Effector memory CD4-positive, alpha-beta T cell (primary cell): ENCODE data around the gene SGIP1.

Source experiments
- DNase-seq, 3 donors: peaks; one replicate each; pipeline ENCODE4 v3.0.0-alpha.2; 2020
- H3K27ac ChIP-seq: 2 replicates; pipeline ENCODE4 v1.7.0; 2013; ENCODE audit warnings: mild to moderate bottlenecking, low read length, moderate library complexity; ENCODE audit not compliant: insufficient read depth, poor library complexity, severe bottlenecking
- H3K27me3 ChIP-seq: replicated peaks from 2 replicates; pipeline ENCODE4 v1.7.0; 2013; ENCODE audit warnings: mild to moderate bottlenecking, low read length; ENCODE audit not compliant: insufficient read depth, control insufficient read depth, poor library complexity, severe bottlenecking
- H3K36me3 ChIP-seq: 2 replicates; pipeline ENCODE4 v1.7.0; 2013; ENCODE audit warnings: mild to moderate bottlenecking, low read length, moderate library complexity; ENCODE audit not compliant: control insufficient read depth, insufficient read depth
- H3K4me1 ChIP-seq: 2 replicates; pipeline ENCODE4 v1.7.0; 2013; ENCODE audit warnings: low read length, mild to moderate bottlenecking; ENCODE audit not compliant: control insufficient read depth, insufficient read depth, poor library complexity, severe bottlenecking
- H3K4me3 ChIP-seq: 2 replicates; pipeline ENCODE4 v1.7.0; 2013; ENCODE audit warnings: low read length, low read depth, mild to moderate bottlenecking; ENCODE audit not compliant: insufficient read depth, poor library complexity, severe bottlenecking
- H3K9me3 ChIP-seq: 2 replicates; pipeline ENCODE4 v1.7.0; 2013; ENCODE audit warnings: mild to moderate bottlenecking, low read length, moderate library complexity; ENCODE audit not compliant: control insufficient read depth

The SGIP1 gene

GRCh38 chr1:66648901-66649595 is 115.1 kb downstream of the SGIP1 start:
- no peak overlapping the region for H3K4me3 ChIP-seq
- no peaks in the 10 kb centered on the region for H3K27me3 ChIP-seq
- no peak overlapping the region for H3K27ac ChIP-seq
- no peaks in the 10 kb centered on the region for H3K36me3 ChIP-seq
- H3K4me1 ChIP-seq: no peaks in the 10 kb centered on the region
- no peak for DNase-seq
- no peaks in the 10 kb centered on the region for H3K9me3 ChIP-seq

GRCh38 chr1:66652556-66652955 is 118.6 kb downstream of the SGIP1 start:
- no peak overlapping the region for H3K4me3 ChIP-seq
- no peaks in the 10 kb centered on the region for H3K9me3 ChIP-seq
- H3K27ac ChIP-seq: no peak overlapping the region
- no peak for DNase-seq
- no peaks in the 10 kb centered on the region for H3K36me3 ChIP-seq
- no peaks in the 10 kb centered on the region for H3K27me3 ChIP-seq
- H3K4me1 ChIP-seq: no peaks in the 10 kb centered on the region

GRCh38 chr1:66654643-66655042 is 120.7 kb downstream of the SGIP1 start:
- Histone ChIP-seq H3K27ac (no peak overlapping the region), H3K4me3 (no peak overlapping the region), H3K4me1 (no peaks in the 10 kb centered on the region), H3K9me3 (no peaks in the 10 kb centered on the region), H3K36me3 (no peaks in the 10 kb centered on the region), H3K27me3 (no peaks in the 10 kb centered on the region)
- no peak for DNase-seq

- H3K36me3 ChIP-seq: no peaks in the 10 kb centered on the region
- H3K9me3 ChIP-seq: no peaks in the 10 kb centered on the region
- no peak for DNase-seq
- H3K27ac ChIP-seq: no peak overlapping the region
- no peaks in the 10 kb centered on the region for H3K27me3 ChIP-seq
- H3K4me3 ChIP-seq: no peak overlapping the region
- no peaks in the 10 kb centered on the region for H3K4me1 ChIP-seq
These were observed 137.5 kb downstream of the SGIP1 start for GRCh38 chr1:66671455-66671854.

GRCh38 chr1:66676613-66677298 is 142.8 kb downstream of the SGIP1 start:
- no peaks in the 10 kb centered on the region for H3K9me3 ChIP-seq
- H3K27ac ChIP-seq: no peak overlapping the region
- no peaks in the 10 kb centered on the region for H3K4me1 ChIP-seq
- no peaks in the 10 kb centered on the region for H3K36me3 ChIP-seq
- H3K27me3 ChIP-seq: no peaks in the 10 kb centered on the region
- DNase-seq: no peak
- H3K4me3 ChIP-seq: no peak overlapping the region

- DNase-seq: no peak
- Histone ChIP-seq H3K27me3 (peaks cover 3% of the 10 kb centered on the region), H3K4me3 (no peak overlapping the region), H3K36me3 (no peaks in the 10 kb centered on the region), H3K9me3 (no peaks in the 10 kb centered on the region), H3K27ac (no peak overlapping the region), H3K4me1 (no peaks in the 10 kb centered on the region)
These were observed 144.2 kb downstream of the SGIP1 start for GRCh38 chr1:66678146-66678545.

- Histone ChIP-seq H3K27me3 (peaks cover 3% of the 10 kb centered on the region), H3K4me1 (no peaks in the 10 kb centered on the region), H3K9me3 (no peaks in the 10 kb centered on the region), H3K4me3 (no peak overlapping the region), H3K36me3 (no peaks in the 10 kb centered on the region), H3K27ac (no peak overlapping the region)
- no peak for DNase-seq
These were observed 145.2 kb downstream of the SGIP1 start for GRCh38 chr1:66679140-66679539.

GRCh38 chr1:66681686-66682085 is 147.7 kb downstream of the SGIP1 start:
- Histone ChIP-seq H3K27ac (no peak overlapping the region), H3K4me3 (no peak overlapping the region), H3K27me3 (peaks cover 3% of the 10 kb centered on the region), H3K36me3 (no peaks in the 10 kb centered on the region), H3K4me1 (no peaks in the 10 kb centered on the region), H3K9me3 (no peaks in the 10 kb centered on the region)
- DNase-seq: no peak

- Histone ChIP-seq H3K4me3 (no peak overlapping the region), H3K27me3 (peaks cover 3% of the 10 kb centered on the region), H3K4me1 (no peaks in the 10 kb centered on the region), H3K27ac (no peak overlapping the region), H3K36me3 (no peaks in the 10 kb centered on the region), H3K9me3 (no peaks in the 10 kb centered on the region)
- DNase-seq: no peak
These were observed 148.2 kb downstream of the SGIP1 start for GRCh38 chr1:66682106-66682505.

- Histone ChIP-seq H3K4me3 (no peak overlapping the region), H3K4me1 (no peaks in the 10 kb centered on the region), H3K9me3 (no peaks in the 10 kb centered on the region), H3K36me3 (no peaks in the 10 kb centered on the region), H3K27ac (no peak overlapping the region), H3K27me3 (peaks cover 3% of the 10 kb centered on the region)
- no peak for DNase-seq
These were observed 150.4 kb downstream of the SGIP1 start for GRCh38 chr1:66684353-66684752.
